DMS 273 treated with DMSO at 0.1 percent for 48 hours (cell line): ENCODE data around the gene FCHO1.

Source experiments
- DNase-seq: peaks from one replicate; lab custom pipeline; 2025; lab: John Stamatoyannopoulos, UW

Gene FCHO1

DNA sequence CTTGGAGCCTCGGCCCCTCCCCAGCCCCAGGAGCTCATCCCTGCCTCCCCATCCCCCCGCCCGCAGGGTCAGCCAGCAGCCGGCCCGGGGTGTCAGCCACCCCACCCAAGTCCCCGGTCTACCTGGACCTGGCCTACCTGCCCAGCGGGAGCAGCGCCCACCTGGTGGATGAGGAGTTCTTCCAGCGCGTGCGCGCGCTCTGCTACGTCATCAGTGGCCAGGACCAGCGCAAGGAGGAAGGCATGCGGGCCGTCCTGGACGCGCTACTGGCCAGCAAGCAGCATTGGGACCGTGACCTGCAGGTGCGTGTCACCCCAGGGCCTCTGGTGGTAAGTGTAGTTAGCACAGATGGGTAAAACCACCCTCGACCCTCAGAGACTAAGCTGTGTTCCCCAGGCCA, 18.1 kb upstream of the FCHO1 start:
- no peak for DNase-seq

DNA sequence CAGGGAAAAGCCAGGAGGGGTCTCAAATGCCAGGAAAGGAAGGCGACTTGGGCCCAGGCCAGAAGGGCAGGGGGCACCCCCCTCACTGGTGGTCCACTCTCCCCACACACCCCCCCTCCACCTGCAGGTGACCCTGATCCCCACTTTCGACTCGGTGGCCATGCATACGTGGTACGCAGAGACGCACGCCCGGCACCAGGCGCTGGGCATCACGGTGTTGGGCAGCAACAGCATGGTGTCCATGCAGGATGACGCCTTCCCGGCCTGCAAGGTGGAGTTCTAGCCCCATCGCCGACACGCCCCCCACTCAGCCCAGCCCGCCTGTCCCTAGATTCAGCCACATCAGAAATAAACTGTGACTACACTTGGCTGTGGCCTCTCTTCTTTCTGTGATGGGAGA, 17.1 kb upstream of the FCHO1 start:
- DNase-seq = no peak

DNA sequence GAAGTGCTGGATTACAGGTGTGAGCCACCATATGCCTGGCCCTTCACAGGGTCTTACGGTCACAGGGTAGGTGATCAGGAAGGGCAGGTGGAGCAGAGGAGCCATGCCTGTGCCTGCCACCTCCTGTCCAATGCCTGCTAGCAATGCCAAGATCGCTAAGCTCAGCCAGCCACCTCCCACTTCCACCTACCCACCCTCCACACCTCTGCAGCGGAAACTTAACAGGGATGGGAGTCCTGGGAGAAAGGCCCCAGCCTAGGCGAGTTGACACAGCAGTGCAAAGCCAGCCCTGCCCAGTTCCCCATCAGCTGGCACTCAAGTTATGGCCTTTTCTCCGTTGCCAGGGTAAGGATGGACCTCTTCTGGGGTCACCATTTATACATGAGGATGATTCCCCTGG, 15.9 kb upstream of the FCHO1 start:
- DNase-seq = no peak

DNA sequence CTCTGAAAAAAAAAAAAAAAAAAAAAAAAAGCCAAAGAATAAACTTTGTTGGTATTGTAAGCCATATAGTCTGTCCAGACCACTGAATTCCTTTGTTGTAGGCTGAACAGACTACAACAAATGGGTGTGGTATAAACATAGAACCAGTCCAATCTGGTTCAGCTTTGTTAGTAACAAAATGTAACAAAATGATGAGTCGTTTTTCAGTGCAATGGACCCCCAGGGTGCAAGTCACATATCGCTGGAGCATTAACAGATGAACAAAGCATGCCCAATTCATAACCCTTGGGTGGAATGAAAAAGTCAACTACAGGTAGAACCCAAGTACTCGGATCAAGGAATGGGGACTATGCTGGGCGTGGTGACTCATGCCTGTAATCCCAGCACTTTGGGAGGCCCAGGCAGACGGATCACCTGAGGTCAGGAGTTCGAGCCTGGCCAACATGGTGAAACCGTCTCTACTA, 13.6 kb upstream of the FCHO1 start:
- no peak for DNase-seq

DNA sequence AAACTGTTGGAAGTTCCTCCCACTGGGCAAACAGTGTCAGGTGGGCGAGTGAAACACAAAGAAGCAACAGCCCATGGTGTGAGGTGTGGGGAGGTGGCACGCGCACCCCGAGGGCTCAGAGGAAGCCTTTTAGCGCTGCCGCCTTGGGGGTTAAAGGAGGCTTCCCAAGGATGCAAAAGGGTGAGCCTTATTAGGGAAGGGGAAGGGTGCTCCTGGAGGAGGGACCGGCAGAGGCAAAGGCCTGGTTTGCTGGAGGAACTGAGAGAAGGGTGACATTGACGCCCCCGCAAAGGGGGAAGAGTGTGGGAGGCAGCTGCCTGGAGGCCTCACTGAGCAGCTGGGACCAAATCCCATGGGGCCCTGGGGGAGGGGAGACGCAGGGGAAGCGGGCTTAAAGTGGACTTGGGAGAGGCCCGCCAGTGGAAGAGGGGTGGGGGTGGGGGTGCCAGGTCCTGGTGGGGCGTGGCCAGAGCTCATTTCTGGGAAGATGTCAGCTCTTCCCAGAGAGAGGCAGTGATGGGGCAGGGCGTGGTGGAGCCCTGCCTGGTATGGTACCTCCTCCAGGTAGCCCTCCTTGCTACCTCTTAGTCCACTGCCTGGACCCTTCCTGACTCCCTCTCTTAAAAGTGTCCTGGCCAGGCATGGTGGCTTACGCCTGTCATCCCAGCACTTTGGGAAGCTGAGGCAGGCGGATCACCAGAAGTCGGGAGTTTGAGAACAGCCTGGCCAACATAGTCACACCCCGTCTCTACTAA, 12.0 kb upstream of the FCHO1 start:
- DNase-seq = no peak

DNA sequence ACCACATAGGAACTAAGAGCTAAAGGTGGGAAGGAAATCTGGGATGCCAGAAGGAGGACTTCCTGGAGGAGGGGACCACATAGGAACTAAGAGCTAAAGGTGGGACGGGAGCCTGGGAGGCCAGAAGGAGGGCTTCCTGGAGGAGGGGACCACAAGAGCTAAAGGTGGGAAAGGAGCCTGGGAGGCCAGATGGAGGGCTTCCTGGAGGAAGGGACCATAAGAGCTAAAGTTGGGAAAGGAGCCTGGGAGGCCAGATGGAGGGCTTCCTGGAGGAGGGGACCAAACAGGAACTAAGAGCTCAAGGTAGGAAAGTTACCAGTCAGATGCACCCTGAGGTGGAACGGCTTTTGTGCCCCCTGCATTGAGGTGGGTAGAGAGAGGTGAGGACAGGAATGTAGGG, 9.8 kb upstream of the FCHO1 start:
- no peak for DNase-seq

DNA sequence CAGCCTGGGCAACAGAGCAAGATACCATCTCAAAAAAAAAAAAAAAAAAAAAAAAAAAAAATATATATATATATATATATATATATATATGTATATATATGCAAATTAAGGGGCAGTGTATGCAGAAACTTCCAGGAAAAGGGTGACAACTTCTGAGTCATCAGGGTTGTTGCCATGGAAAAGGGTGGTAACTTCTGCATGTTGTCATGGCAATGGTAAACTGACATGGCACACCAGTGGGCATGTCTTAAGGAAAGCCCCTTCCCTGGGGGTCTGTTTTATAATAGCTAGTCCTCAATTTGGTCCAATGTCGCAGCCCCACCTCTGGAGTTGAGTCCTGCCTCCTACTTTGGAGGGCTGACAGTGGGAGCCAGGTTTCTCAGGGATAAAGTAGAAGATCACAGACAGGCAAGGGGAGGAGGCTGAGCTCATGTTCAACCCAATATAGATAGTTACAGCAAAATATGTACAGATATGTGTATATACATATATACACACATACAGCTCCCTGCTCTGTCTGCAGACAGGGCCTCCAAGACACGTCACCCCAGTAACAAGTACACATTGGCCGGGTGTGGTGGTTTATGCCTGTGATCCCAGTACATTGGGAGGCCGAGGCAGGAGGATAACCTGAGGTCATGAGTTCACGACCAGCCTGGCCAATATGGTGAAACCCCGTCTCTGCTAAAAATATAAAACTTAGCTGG, 7.2 kb upstream of the FCHO1 start:
- no peak for DNase-seq

DNA sequence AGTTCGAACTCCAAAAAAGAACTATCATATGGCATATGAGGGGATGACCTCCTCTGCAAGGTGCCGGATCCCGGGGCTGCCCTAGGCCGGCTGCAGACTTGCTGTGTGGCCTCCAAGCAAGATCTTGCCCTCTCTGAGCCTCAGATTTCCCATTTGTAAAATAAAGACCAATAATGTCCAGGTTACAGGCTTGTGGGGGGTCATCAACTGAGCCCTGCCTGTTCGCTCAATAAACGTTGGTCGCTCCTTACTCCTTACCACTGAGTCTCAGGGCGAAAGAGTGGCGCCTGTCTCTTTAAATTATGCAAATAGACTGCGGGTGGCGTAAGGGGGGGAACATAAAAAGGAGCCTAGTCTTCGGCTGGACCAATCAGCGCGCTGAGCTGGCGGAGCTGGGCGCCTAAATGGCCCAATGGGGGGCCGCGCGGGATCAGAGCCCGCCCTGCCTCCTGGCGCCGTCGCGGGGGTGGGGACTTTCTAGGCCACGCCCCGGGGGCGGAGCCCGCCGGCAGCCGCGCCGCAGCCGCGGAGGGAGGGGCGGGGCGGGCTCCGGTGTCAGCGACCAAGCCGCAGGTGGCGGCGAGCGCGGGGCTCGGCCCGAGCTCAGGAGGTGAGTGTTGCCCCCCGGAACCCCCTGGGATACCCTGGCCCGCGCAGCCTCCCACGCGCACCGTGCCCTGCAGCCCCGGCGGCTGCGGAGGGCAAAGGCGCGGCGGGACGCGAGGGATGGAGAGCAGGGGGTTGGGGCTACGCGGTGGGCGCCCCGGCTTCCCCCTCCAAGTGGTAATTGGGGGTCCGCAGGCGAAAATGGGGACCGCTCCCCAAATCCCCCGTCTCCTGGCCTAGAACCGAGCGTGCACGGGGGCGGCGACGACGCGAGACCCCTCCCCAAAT, 3.8 kb upstream of the FCHO1 start:
- peak; percentile 83 for DNase-seq

DNA sequence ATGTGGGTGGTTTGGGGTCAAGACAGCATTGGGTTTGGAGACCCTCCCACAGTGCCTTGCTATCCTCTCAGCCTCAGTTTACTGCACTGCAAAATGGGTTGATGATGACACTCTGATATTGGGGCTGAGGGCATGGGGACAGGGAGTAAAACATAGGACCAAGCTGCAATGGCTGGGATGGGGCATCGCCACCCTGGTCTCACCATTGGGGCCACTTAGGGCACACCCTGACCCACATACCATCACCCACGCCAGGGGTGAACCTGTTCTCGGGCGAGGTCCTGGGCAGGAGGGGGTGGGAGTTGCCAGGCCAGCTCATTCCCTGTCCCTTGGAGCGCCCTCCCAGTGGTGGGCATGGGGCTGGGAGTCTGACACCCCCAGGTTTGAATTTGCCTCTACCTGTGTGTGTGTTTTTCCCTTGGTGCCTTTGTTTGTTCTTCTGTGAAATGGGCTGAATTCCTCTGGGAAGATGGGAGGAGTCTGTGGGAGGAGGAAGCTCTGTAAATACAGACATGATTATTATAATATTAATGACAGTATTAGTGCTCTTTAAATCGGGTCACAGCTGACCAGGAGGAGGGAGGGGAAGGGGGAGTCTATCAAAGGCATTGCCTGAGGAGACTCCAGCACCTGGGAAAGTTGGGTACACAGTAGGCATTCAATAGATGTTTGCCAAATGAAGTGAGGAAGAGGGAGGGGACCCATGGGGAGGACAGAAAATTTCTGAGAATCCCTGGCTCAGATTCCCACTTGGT, 2.2 kb upstream of the FCHO1 start:
- no peak for DNase-seq

DNA sequence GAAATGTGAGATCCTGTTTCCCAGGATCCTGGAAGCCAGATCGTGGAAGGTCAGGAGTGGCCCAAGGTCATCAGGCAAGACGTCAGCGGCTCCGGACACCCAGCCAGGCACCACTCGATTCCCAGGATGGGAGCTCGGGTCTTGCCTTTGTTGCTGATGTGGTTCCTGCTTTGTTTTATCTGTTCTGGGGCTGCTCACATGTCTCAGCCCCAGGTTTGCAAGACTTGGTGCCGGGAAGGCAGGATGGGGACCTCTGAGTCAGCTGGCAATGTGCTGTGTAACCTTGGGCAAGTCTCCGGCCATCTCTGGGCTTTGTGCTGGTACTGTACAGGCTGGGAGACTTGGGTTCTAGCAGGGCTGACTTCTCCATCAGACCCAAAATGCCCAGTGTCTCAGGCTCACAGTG, 1.4 kb upstream of the FCHO1 start:
- no peak for DNase-seq

DNA sequence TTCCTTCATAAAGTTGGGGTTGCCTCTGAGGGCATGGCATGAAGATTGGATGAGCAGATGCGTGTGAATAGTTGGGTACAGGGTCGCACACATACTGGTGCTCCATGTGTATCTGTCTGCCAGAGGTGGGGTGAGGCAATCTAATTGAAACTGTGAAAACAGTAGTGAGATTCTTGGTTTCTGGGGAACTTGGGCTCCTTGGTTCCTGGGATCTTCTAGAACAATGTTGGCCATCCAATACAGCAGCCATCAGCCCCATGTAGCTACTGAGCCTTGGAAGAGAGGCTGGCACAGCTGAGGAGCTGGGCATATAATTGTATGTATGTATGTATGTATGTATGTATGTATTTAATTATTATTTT, 616 bp downstream of the FCHO1 start:
- DNase-seq = no peak

DNA sequence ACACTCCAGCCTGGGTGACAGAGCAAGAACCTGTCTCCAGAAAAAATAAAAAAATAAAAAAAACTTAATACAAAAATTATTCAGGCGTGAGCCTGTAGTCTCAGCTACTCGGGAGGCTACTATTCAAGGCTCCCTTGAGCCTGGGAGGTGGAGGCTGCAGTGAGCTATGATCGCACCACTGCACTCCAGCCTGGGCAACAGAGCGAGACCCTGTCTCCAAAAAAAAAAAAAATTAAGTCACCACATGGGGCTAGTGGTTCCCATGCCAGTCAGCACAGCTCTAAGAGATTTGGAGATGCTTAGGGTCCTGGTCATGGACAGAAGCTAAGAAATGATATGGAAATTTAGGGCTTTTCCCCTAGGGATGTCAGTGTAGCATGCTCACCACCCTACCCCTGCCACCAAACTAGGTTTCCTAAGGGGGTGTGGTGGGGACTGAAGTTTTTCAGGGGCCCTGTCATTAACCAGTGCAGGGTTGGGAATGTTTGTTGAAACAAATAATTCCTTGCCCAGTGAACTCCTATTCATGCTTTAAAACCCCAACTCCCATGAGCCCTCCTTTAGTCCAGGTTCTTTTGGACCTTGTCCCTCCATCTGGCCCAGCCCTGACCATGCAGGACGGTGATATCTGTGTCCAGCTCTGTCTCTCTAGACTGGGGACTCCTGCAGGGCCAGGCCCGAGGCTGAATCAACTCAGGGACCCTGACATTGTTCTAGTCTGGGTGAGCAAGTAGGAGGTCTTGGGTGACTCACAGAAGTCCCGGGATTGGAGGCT, 1.8 kb downstream of the FCHO1 start:
- DNase-seq = no peak

DNA sequence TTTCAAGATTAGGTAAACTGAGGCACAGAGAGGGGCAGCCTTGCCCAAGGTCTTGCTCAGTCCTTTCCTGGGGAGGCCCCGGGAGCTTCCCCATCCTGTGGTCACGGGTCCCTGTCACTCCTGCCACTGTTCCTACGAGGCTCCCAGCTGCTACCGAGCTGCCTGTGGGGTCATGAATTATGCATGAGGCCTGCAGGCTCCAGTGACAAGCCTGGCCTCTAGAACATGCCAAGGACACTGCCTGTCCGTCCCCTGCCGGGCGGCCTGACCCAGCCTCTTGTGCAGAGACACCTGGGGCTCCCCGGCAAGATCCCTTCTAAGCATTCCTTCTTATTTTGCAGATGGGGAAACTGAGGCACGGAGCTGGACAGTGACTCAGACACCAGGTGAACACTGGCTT, 2.7 kb downstream of the FCHO1 start:
- DNase-seq = no peak

DNA sequence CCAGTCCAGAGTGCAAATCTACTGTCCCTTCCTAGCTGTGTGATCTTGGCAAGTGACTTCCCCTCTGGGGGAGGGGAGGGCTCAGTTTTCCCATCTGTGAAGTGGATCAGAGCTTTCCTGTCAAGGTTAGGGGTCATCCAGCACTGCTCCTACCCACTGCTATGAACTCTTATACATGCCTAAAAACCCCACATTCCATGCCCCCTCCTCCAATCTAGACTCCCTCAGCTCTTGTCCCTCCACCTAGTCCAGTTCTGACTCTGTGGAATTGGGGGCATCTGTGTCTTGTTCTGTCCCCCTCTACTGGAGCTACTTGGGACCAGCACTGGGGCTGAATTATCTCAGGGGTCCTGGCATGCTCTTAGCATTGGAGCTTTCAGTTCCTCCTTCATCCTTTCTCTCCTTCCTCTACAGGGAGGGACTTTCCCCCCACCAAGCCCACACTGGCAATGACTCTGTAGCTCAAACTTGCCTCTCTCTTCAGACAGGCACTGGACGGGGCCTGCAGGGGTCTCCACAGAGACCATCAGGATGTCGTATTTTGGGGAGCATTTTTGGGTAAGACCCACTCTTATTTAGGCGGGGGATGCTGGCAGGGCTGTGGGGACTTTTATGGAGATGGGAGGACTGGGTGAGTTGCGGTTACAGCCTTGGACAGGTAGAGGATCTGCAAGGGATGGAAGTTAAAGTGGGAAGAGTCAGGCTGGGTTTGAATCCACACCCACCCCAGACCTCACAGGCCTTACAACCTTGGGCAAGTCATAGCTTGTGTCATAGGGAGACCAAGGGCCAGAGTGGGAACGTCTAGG, 3.6 kb downstream of the FCHO1 start:
- no peak for DNase-seq

DNA sequence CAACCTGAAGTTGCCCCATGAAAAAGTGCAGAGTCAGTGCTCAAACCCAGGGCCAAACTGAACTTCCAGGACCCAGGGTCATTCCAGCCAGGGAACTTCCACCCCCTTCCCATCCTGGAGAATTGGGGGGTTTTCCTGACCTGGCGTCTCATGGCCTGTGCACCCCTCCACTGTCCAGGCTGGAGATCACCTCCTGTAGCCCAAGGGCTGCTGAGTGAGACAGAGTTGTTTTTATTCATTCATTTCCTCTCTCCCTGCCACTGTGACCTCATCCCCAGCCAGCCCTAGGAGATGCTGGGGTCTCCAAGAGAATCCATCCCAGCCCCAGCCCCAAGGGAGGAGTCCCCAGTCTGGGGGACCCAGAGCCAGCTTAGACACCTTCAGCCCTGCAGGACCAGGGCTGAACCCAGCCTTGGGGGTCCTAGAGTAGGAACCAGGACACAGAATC, 4.2 kb downstream of the FCHO1 start:
- no peak for DNase-seq

DNA sequence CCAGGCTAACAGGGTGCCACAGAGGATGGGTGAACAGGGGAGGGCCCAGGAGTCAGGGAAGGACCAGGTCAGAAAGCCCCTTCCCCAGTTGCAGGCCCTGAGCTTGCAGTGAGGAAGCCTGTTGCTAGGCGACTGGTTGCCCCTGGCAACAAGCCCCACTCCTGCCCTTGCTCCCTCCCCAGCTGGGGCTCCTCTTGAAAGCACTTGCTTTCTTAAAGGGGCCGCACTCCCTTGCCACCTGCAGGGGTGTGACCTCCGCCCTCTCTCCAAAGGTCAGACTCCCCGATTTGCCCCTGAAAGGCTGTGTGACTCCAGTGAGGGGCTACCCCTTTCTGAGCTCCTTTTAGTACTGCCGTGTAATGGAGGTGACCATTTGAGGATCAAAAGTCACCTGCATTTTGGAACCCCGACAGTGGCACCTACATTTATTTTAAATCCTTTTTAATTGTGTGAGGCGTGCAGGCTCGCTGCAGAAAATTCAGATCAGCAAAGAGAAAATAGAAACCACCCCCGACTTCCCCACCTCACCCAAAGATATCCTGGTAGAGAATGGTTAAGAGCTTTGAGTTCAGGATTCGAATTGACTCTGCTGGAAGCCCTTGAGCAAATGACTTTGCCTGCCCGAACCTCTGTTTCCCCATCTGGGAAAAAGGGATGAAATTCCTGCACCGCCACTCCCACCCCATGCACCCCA, 4.8 kb downstream of the FCHO1 start:
- peak; percentile 68 for DNase-seq

DNA sequence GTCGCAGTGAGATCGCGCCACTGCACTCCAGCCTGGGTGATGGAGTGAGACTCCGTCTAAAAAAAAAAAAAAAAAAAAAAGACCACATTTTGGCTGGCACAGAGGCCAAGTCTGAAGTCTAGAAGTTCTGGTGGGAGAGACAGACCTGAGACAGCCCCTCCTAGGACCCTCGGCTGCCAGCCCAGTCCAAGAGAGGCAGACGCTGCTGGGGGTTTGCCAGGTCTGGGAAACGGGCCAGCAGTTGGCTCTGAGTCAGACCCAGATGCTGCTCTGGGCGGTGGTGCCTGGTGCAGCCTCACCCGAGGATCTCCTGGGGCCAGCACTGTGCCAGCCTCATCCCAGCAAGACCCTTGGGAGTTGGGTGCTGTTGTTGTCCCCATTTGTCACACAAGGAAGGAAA, 5.8 kb downstream of the FCHO1 start:
- DNase-seq = peak; percentile 74

DNA sequence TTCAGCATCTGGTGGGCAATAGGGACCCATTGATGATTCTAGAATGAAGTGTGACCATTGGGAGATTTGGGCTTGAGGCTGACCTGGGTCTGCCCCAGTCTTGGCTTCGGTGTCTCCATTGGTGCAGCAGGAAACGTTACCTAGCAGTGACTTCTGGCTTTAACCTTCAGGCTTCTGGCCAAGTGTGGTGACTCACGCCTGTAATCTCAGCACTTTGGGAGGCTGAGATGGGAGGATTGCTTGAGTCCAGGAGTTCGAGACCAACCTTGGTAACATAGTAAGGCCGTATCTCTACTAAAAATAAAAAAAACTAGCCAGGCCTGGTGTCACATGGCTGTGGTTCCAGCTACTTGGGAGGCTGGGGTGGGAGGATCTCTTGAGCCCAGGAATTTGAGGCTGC, 7.2 kb downstream of the FCHO1 start:
- DNase-seq = no peak

DNA sequence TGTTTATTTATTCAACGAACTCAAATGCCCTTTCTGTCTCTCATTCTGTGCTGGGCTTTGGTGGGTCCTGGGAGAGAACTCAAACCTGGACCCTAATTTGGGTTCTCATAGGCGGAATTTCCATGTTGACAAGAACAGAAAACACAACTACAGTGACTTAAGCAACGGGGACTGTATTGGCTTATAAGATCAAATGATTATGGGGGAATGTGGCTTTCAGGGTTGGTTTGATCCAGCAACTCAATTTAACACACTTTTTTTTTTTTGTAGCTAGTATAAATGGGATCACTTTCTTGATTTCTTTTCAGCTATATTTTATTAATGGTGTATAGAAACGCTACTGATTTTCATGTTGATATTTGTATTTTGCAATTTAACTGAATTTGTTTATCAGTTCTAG, 9.9 kb downstream of the FCHO1 start:
- DNase-seq = no peak
